SJSA1 (cell line): ENCODE data around the gene ARL6IP4. TPM values are rescaled to one million over a fixed set of nuclear protein-coding genes. Genes with fewer than 3 reads are reported as not detected.

ENCODE experiments used
- DNase-seq, 2 experiments: peaks; one replicate each; pipeline ENCODE4 v3.0.0-alpha.2; 2015 to 2020; ENCODE audit warnings: low spot score in 2 of 2, low read depth in 1 of 2
- H3K27ac ChIP-seq: fragments of 250-450 bp; sonication (Bioruptor Pico); 2 replicates; pipeline ENCODE4 v1.5.1; 2020; ENCODE audit warnings: mild to moderate bottlenecking, moderate library complexity
- H3K27me3 ChIP-seq: fragments of 250-450 bp; sonication (Bioruptor Pico); replicated peaks from 2 replicates; pipeline ENCODE4 v1.5.1; 2020; ENCODE audit warnings: mild to moderate bottlenecking, moderate library complexity
- H3K36me3 ChIP-seq: fragments of 250-450 bp; sonication (Bioruptor Pico); 2 replicates; pipeline ENCODE4 v1.5.1; 2020; ENCODE audit warnings: mild to moderate bottlenecking
- H3K4me1 ChIP-seq: fragments of 250-450 bp; sonication (Bioruptor Pico); replicated peaks from 2 replicates; pipeline ENCODE4 v1.6.1; 2021; ENCODE audit warnings: mild to moderate bottlenecking
- H3K4me3 ChIP-seq: fragments of 250-450 bp; sonication (Bioruptor Pico); 2 replicates; pipeline ENCODE4 v1.5.1; 2020; ENCODE audit warnings: mild to moderate bottlenecking
- H3K9me3 ChIP-seq: fragments of 250-450 bp; sonication (Bioruptor Pico); replicated peaks from 2 replicates; pipeline ENCODE4 v1.5.1; 2020; ENCODE audit warnings: mild to moderate bottlenecking
- total RNA-seq: library from RNA; depleted of rRNA; stranded (reverse); fragments of >200 nt; shearing (Covaris generic); gene quantifications from 2 replicates; pipeline ENCODE4 v1.2.3, GENCODE V29; 2014

ARL6IP4 gene
- total RNA-seq, 1 experiment from 2014 or later: 263 TPM

DNA sequence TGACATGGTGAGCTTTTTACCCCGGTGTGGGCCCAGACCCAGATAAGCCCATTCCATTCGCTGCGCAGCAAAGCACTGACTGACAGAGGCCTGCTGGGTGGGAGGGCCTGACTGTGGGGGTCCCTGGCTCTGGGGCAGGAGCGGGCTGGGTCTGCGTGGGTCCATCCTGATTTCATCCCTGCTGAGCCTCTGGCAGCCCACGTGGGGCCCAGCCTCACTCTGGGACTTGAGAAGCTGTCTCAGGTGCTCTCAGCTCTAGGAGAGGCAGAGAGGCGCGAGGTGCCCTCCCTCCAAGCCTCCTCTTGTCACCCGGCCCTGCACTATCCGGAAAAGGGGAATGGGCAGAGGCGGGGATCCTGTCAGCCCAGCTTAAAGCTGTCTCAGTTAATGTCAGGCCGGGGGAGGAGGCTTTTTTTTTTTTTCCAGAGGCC is 15.1 kb upstream of the ARL6IP4 start:
- Histone ChIP-seq H3K4me3 (peak overlapping the region; percentile 61), H3K4me1 (peaks cover 11% of the 10 kb centered on the region; the same call in 1 of the 2 replicates), H3K27ac (no peak overlapping the region), H3K27me3 (no peaks in the 10 kb centered on the region), H3K36me3 (peaks cover 5% of the 10 kb centered on the region; the same call in 1 of the 2 replicates), H3K9me3 (no peaks in the 10 kb centered on the region)
- DNase-seq: no peak

DNA sequence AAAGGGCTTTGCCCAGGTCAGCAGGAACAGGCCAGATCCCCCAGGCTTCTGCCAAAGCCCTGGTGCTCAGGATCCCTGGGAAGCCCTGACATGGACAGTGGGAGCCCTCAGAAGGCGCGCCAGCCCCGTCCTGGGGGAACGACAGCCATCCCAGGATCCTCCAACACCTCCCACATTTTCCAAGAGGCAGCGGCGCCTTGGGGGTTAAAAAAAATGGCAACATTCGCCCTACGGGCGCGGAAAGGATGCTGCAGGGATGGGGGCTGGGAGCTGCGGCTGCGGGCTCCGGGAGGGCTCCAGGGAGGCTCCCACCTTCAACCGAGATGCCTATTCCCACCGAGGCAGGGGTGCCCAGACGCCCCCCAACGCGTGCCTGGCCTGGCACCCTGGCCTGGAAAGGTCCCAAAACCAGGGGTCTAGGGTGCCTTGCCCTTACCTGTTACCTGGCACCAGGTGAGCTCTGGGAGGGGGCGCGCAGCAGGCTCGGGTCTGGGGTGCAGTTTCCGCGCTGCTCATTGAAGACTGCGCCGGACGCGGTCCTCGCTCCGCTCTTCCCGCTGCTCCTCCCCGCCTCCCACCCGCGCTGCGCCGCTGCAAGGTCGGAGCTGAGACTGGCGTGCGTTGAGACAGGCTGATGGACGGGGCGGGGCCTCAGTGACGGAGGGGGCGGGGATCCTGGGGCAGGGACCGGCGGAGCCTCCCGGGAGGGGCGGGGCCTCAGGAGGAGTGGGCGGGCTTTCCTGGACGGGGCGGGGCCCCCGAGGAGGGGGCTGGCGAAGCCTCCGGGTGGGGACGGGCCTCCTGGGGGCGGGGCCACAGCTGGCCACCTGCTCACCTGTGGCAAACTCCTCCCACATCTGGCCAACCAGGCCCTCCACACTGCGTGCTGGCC is 14.4 kb upstream of the ARL6IP4 start, which contains the start of gene ABCB9:
Gene ABCB9, minus strand, starts transcription at position 613 of the 892 bp plus-strand sequence. CDS start 6,228 bp downstream, outside the sequence.
- no peaks in the 10 kb centered on the region for H3K9me3 ChIP-seq
- no peak within 1 kb of the TSS for H3K27ac ChIP-seq
- no peaks in the 10 kb centered on the region for H3K27me3 ChIP-seq
- DNase-seq: peak; percentile 47 to 94
- H3K36me3 ChIP-seq: 0 out of 2 replicates have a peak, but pooled peaks cover 4% of the 10 kb centered on the region
- peaks cover 11% of the 10 kb centered on the region; the same call in 1 of the 2 replicates for H3K4me1 ChIP-seq
- peak within 1 kb of the TSS; percentile 61 for H3K4me3 ChIP-seq

DNA sequence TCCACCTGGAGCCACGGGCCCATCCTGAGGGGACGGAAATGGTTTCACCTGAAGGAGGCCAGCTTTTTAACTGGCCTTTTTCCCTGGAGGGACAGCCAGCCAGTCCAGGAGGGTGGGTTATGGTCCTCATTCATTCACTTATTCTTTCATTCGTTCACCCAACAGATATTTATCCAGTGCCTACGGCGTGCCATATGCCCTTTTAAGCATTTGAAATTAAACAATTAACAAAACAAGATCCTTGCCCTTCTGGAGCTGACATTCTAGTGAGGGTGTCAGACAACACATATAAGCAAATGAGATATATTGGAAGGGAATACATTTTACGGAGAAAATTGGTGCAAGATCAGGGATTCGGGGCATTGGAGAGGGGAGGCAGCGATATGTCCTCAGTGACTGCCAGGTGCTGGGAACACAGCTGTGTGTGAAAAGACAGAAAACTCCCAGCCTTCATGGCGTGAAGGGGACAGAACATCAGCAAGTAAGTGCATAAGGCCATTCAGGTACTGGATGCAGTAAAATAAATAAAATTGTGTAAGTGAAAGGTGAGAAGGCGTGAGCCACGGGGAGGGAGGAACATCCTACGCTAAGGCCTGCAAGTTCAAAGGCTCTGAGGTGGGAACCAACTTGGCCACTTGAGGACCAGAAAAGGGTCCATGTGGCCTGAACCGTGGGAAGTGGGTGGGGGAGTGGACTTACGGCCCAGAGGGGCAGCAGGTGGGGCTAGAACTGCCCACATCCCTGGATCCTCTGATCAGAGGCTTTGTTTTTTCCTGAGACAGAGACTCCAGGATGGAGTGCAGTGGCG is 13.5 kb upstream of the ARL6IP4 start:
- peaks cover 11% of the 10 kb centered on the region; the same call in 1 of the 2 replicates for H3K4me1 ChIP-seq
- H3K27me3 ChIP-seq: no peaks in the 10 kb centered on the region
- no peaks in the 10 kb centered on the region for H3K9me3 ChIP-seq
- no peak overlapping the region for H3K27ac ChIP-seq
- no peak for DNase-seq
- peak overlapping the region; percentile 61; the same call in 1 of the 2 replicates for H3K4me3 ChIP-seq
- H3K36me3 ChIP-seq: 0 out of 2 replicates have a peak, but pooled peaks cover 4% of the 10 kb centered on the region

DNA sequence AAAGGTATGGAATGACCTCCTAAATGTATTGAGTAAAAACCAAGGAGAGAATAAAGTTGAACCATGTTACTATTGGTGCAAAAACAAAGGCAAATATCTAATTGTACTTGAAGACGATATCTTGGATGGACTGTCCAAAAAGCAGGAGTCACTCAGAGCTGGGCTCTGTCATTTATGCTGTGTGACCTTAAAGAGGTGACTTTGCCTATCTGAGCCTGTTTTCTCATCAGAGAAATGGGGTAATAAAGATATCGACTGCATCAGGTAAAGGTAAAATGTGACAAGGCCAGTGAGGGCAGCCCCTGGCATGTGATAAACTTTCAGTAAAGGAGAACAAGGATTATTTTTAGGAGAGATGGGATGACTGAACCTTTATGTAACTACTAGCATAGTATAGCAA is 12.4 kb upstream of the ARL6IP4 start:
- Histone ChIP-seq H3K27me3 (no peaks in the 10 kb centered on the region), H3K4me1 (peaks cover 11% of the 10 kb centered on the region; the same call in 1 of the 2 replicates), H3K36me3 (0 out of 2 replicates have a peak, but pooled peaks cover 4% of the 10 kb centered on the region), H3K9me3 (no peaks in the 10 kb centered on the region), H3K27ac (no peak overlapping the region), H3K4me3 (no peak overlapping the region)
- no peak for DNase-seq

DNA sequence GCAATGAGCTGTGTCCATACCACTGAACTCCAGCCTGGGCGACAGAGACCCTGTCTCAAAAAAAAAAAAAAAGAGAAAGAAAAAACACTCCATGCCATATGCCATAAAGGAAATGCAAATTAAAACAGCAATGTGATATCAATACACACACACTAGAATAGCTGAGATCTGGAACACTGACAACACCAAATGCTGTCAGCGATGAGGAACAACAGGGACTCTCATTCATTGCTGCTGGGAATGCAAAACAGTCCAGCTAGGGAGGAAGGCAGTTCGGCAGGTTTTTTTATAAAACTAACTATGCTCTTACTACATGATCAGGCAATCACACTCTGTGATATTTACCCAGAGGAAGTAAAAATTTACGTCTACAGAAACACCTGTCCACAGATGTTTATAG is 10.8 kb upstream of the ARL6IP4 start:
- no peak for DNase-seq
- no peaks in the 10 kb centered on the region for H3K9me3 ChIP-seq
- no peak overlapping the region for H3K27ac ChIP-seq
- H3K4me3 ChIP-seq: no peak overlapping the region
- H3K27me3 ChIP-seq: no peaks in the 10 kb centered on the region
- H3K36me3 ChIP-seq: no peaks in the 10 kb centered on the region
- peaks cover 11% of the 10 kb centered on the region for H3K4me1 ChIP-seq

DNA sequence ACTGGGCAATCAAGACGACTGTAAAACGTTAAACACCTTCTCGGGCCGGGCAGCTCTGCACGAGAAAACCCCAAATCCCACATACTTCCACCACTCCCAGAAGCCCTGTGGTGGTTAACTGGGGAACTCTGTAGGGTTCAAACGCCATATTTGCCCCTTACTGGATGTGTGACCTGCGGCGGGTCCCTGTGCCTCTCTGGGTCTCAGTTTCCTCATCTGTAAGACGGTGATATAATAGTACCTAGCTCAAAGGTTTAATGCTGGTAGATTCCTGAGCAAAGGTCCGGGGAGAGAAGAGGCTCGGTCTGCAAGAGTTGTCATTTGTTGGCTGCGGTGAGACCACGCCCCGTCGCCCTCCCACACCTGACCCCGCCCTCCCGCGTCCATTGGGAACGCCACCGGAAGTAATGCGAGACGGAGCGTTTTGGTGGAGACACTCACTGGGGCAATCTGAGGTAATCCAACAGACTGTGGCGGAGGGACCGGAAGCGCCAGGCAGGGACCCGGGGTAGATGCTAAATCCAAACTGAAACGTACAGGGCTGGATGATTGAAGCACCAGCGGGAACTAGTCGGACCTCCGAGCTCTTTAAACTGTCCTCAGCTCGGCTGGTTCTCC is 6.1 kb upstream of the ARL6IP4 start:
- Histone ChIP-seq H3K4me1 (peaks cover 14% of the 10 kb centered on the region), H3K27ac (peak overlapping the region; percentile 94), H3K36me3 (peaks cover 44% of the 10 kb centered on the region), H3K4me3 (peak overlapping the region; percentile 90), H3K9me3 (no peaks in the 10 kb centered on the region), H3K27me3 (no peaks in the 10 kb centered on the region)
- DNase-seq: peak; percentile 90 to 97

DNA sequence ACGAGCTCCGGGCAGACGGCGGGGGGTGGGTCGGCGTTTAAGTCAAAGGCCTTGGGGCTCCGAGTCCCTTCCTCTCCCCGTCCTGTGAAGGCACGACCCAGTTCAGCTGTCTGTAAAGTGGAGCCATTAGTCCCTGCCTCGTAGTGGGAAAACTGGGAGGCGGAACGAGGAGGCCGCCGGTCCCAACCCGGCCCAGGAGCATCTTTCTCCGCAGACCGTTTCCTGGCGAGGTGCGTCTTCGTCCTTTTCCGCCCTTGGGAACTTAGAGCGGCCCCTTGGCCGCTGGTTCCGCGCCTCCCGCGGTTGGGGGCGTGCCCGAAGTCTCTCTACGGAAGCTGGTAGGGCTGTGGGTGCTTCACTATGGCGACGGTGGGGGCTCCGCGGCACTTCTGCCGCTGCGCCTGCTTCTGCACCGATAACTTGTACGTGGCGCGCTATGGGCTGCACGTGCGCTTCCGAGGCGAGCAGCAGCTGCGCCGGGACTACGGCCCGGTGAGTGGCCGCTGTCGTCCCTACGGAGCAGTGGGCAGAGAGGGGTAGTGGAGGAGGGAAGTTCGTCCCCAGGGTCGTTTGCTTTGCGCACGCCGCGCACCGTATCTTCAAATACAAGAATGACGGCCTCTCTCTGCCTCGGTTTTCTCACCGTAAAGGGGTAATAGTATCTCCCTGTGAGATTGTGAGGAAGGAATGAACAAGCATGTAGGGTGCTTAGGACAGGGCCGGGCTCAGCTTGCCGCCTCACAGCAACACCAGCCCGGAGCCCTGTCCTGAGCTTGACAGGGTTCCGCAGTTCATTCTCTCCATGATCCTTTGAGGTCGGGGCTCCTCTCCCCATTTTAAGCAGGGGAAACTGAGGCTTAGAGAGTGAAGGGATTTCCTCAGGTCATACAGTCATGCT is 5.3 kb upstream of the ARL6IP4 start, which contains the start of gene OGFOD2:
Gene OGFOD2, plus strand, starts transcription at position 353 of the 898 bp plus-strand sequence. Its CDS starts 8 bp downstream, at position 361.
- Histone ChIP-seq H3K4me1 (peaks cover 21% of the 10 kb centered on the region), H3K4me3 (peak within 1 kb of the TSS; percentile 90), H3K27me3 (no peaks in the 10 kb centered on the region), H3K36me3 (peaks cover 50% of the 10 kb centered on the region), H3K9me3 (no peaks in the 10 kb centered on the region), H3K27ac (peak within 1 kb of the TSS; percentile 94)
- DNase-seq: peak; percentile 87 to 90

DNA sequence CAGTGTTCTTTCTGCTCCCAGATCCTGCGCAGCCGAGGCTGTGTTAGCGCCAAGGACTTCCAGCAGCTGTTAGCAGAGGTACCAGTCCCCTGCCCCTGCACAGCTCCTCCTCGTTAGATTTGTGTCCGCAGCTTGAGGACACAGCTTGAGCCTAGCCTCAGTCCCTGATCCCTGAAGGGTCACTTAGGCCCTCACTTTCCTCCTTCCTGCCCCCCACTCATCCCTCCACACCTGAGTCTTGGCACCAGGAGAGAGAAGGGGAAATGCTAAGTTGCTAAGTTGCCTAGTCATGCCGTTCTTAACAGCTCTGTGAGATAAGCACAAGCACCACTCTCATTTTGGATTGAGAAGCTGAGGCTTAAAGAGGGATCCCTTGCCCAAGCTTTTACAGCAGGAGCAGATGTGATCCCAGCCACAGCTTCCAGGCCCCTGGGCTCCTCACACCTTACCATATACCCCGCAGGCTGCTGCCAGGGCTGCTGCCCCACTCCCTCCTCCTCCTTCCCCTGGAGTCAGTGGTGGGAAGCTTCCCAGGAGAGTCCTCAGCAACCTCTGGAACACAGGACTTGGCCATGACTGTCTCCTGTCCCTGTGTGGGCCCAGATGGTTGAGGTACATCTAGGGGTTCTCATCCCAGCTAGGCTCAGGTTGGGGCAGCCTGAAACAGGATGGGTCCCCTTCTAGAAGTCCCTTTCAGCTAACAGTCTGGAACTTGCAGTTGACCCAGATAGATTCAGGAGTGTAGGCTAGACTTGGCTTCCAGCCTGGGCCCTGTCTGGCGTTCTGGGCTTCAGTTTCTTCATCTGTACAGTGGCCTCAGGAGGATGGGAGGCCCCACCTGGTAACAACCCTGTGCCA is 4.5 kb upstream of the ARL6IP4 start:
- Histone ChIP-seq H3K27ac (peak overlapping the region; percentile 94), H3K36me3 (peaks cover 57% of the 10 kb centered on the region), H3K4me3 (peak overlapping the region; percentile 90), H3K4me1 (peaks cover 21% of the 10 kb centered on the region), H3K27me3 (no peaks in the 10 kb centered on the region), H3K9me3 (no peaks in the 10 kb centered on the region)
- DNase-seq: no peak

DNA sequence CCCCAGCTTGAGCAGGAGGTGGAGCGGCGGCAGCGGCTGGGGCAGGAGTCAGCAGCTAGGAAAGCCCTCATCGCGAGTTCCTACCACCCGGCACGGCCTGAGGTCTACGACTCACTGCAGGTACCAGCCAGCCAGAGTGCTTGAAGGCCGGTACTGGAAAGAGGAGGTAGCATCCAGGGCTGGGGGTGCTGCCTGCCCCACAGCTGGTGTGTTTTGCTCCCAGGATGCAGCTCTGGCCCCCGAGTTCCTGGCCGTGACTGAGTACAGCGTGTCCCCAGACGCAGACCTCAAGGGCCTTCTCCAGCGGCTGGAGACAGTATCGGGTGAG is 3.9 kb upstream of the ARL6IP4 start:
- Histone ChIP-seq H3K9me3 (no peaks in the 10 kb centered on the region), H3K4me1 (peaks cover 27% of the 10 kb centered on the region), H3K4me3 (no peak overlapping the region), H3K27me3 (no peaks in the 10 kb centered on the region), H3K36me3 (peaks cover 62% of the 10 kb centered on the region), H3K27ac (no peak overlapping the region)
- DNase-seq: no peak

DNA sequence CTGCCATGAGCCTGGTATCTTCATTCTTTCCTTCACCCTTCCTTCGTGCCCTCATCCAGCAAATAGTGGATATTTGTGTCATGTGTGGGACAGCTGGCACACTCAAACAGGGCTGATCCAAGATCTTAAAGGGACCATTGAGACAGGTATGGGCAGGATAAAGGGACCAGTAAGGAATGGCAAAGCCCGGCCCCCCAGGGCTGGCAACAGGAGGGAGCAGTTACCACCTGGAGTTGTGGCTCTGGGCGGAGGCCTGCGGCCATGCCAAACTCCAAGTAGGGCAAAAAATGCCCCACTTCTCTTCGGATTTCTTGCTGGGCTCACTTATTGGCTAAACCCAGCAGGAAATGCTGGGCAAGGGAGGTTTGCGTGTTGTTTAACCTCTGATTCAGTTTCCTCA is 3.3 kb upstream of the ARL6IP4 start:
- no peak overlapping the region for H3K4me3 ChIP-seq
- H3K9me3 ChIP-seq: no peaks in the 10 kb centered on the region
- no peaks in the 10 kb centered on the region for H3K27me3 ChIP-seq
- peaks cover 33% of the 10 kb centered on the region for H3K4me1 ChIP-seq
- H3K36me3 ChIP-seq: peaks cover 67% of the 10 kb centered on the region
- H3K27ac ChIP-seq: no peak overlapping the region
- DNase-seq: no peak

DNA sequence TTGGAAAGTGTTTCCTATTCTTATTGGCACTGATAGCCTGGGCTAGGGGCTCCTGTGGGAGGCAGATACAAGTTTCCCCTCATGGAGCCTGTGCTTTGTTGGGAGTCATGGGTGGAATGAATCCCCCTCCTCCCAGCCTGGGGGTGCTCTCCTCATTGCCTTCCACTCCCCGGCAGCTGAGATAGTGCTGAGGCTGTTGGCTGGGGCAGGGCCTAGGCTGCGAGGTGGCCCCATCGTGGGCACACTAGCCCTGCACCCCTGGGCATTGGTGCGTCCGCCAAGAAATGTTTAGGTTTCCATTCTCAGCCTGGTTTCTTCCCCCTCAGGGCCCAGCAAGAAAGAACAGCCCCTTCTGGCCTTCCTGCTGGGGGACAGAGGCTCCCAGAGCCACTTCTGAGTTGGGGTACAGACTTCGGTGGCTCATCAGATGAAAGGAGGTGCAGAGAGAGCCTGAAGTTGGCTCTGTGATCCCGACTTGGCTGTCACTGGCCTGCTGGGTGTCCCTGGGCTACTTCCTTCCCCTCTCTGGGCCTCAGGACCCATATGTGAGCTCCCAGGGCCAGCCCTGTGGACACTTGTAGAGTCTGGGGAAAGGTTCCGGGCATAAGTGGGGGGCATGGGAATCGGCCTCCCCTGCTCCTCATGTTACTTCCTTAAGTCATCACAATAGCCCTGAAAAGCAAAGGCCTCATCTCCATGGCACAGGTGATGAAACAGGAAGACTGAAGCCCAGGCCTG is 2.7 kb upstream of the ARL6IP4 start:
- Histone ChIP-seq H3K36me3 (peaks cover 74% of the 10 kb centered on the region), H3K4me1 (peaks cover 37% of the 10 kb centered on the region), H3K4me3 (no peak overlapping the region), H3K27ac (no peak overlapping the region), H3K27me3 (no peaks in the 10 kb centered on the region), H3K9me3 (no peaks in the 10 kb centered on the region)
- DNase-seq: no peak
